SK-N-SH treated with all-trans-retinoic acid at 6 μM for 48 hours (cell line): ENCODE measurements around the gene CCDC122.
A peak's percentile ranks its signal among the peaks of the same experiment; 100 is the strongest.

Source experiments
- ATAC-seq: fragments of 200-7000 bp; cut with Tn5 transposase; 3 replicates; pipeline ENCODE4 v1.9.1; 2020; ENCODE audit warnings: mild to moderate bottlenecking, moderate library complexity
- ARNTL ChIP-seq: fragments of 450-650 bp; formaldehyde crosslinking; IDR thresholded peaks from 2 replicates; pipeline ENCODE4 v1.5.0; 2020; ENCODE audit warnings: low read depth, mild to moderate bottlenecking, moderate library complexity, borderline replicate concordance
- CSDC2 ChIP-seq: fragments of 250-450 bp; sonication (Bioruptor Pico); IDR thresholded peaks from 2 replicates; pipeline ENCODE4 v1.5.0; 2020; ENCODE audit warnings: mild to moderate bottlenecking, moderate library complexity
- GLIS3 ChIP-seq: fragments of 250-450 bp; sonication (Bioruptor Pico); IDR thresholded peaks from 2 replicates; pipeline ENCODE4 v1.5.0; 2020; ENCODE audit warnings: mild to moderate bottlenecking, moderate library complexity
- ISL1 ChIP-seq: fragments of 250-450 bp; sonication (Bioruptor Pico); IDR thresholded peaks from 2 replicates; pipeline ENCODE4 v2.1.2; 2022; ENCODE audit warnings: mild to moderate bottlenecking, moderate library complexity
- OSR1 ChIP-seq: fragments of 250-450 bp; sonication (Bioruptor Pico); IDR thresholded peaks from 2 replicates; pipeline ENCODE4 v1.8.0; 2022; ENCODE audit warnings: moderate library complexity, mild to moderate bottlenecking, inconsistent platforms
- PPARA ChIP-seq: fragments of 250-450 bp; sonication (Bioruptor Pico); IDR thresholded peaks from 2 replicates; pipeline ENCODE4 v1.5.0; 2020; ENCODE audit warnings: mild to moderate bottlenecking, borderline replicate concordance
- RARB ChIP-seq: fragments of 250-450 bp; sonication (Bioruptor Pico); IDR thresholded peaks from 2 replicates; pipeline ENCODE4 v1.8.0; 2021; ENCODE audit warnings: mild to moderate bottlenecking, moderate library complexity
- SNAI2 ChIP-seq: fragments of 250-450 bp; sonication (Bioruptor Pico); IDR thresholded peaks from 2 replicates; pipeline ENCODE4 v1.5.0; 2020; ENCODE audit warnings: mild to moderate bottlenecking, moderate library complexity
- TCF4 ChIP-seq: fragments of 250-450 bp; sonication (Bioruptor Pico); IDR thresholded peaks from 2 replicates; pipeline ENCODE4 v1.8.0; 2021; ENCODE audit warnings: mild to moderate bottlenecking, moderate library complexity, borderline replicate concordance
- TOX ChIP-seq: fragments of 250-450 bp; sonication (Bioruptor Pico); IDR thresholded peaks from 2 replicates; pipeline ENCODE4 v1.8.0; 2021; ENCODE audit warnings: mild to moderate bottlenecking, moderate library complexity, borderline replicate concordance
- ZC3H10 ChIP-seq: fragments of 250-450 bp; sonication (Bioruptor Pico); IDR thresholded peaks from 2 replicates; pipeline ENCODE4 v1.5.1; 2021; ENCODE audit warnings: mild to moderate bottlenecking, moderate library complexity
- ZFP3 ChIP-seq: fragments of 250-450 bp; sonication (Bioruptor Pico); IDR thresholded peaks from 2 replicates; pipeline ENCODE4 v1.5.0; 2020; ENCODE audit warnings: mild to moderate bottlenecking, moderate library complexity
- ZFP30 ChIP-seq: fragments of 450-650 bp; formaldehyde crosslinking; IDR thresholded peaks from 2 replicates; pipeline ENCODE4 v1.5.0; 2022; ENCODE audit warnings: mild to moderate bottlenecking, moderate library complexity
- ZNF565 ChIP-seq: fragments of 450-650 bp; formaldehyde crosslinking; conservative IDR thresholded peaks from 2 replicates; pipeline ENCODE4 v1.5.0; 2020; ENCODE audit warnings: low read depth, mild to moderate bottlenecking, moderate library complexity
- ZNF70 ChIP-seq: fragments of 450-650 bp; formaldehyde crosslinking; IDR thresholded peaks from 2 replicates; pipeline ENCODE4 v1.5.0; 2020; ENCODE audit warnings: mild to moderate bottlenecking, moderate library complexity
- ZNF8 ChIP-seq: fragments of 450-650 bp; formaldehyde crosslinking; IDR thresholded peaks from 2 replicates; pipeline ENCODE4 v1.5.0; 2020; ENCODE audit warnings: mild to moderate bottlenecking, moderate library complexity
- TF ChIP-seq, protein P1 (sequence below): fragments of 250-450 bp; sonication (Bioruptor Pico); IDR thresholded peaks from 2 replicates; pipeline ENCODE4 v1.5.1; 2020; ENCODE audit warnings: low read depth, mild to moderate bottlenecking, moderate library complexity
- TF ChIP-seq, protein P2 (sequence below): fragments of 250-450 bp; sonication (Bioruptor Pico); IDR thresholded peaks from 2 replicates; pipeline ENCODE4 v1.5.1; 2021; ENCODE audit warnings: mild to moderate bottlenecking, moderate library complexity
- TF ChIP-seq, protein P3 (sequence below): fragments of 250-450 bp; sonication (Bioruptor Pico); IDR thresholded peaks from 2 replicates; pipeline ENCODE4 v1.8.0; 2020; ENCODE audit warnings: mild to moderate bottlenecking, moderate library complexity, borderline replicate concordance
- TF ChIP-seq, protein P4 (sequence below): fragments of 250-450 bp; sonication (Bioruptor Pico); IDR thresholded peaks from 2 replicates; pipeline ENCODE4 v1.5.0; 2020; ENCODE audit warnings: mild to moderate bottlenecking, moderate library complexity

CCDC122 gene

DNA sequence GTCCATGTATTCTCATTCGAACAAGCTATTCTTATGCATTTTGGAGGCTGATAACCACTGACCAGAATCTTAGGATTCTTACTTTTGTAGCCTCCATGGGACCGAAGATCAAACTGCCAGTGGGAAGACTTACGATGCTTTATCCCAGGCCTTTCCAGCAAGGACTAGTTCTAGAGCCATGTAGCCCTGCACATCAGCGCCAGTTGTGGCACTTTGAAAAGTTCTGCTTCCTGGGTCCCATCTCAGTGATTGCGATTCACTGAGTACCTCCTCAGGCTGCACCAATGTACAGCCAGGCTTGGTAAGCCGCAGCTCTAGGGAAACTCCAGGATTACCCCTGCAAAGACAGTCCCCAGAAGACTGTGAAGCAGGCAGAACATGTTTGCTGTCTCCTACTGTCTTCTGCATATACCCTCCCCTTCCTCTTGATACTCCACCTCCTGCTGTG is 73.8 kb downstream of the CCDC122 start:
- peak; percentile 5; the same call in 1 of the 3 replicates for ATAC-seq
- no peak for TF ChIP-seq ZNF70

DNA sequence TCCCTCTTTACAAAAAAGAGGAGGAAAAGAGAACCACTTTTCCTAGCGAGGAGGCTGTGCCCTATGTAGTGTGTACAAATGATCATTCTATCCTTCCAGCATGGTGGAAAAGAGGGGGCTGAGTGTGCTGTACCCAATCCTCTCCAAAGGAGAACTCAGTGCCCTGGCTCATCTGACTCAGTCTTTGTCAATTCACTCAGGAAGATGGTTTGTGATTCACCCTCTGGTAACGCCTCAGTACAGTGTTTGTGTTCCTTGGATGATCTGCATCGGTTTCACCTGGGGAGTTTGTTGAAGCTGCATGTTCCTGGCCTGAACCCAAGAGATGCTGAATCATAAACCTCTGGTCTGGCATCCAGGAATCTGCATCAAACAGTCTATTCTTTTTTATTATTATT is 74.5 kb downstream of the CCDC122 start:
- ATAC-seq, result peak; percentile 94

DNA sequence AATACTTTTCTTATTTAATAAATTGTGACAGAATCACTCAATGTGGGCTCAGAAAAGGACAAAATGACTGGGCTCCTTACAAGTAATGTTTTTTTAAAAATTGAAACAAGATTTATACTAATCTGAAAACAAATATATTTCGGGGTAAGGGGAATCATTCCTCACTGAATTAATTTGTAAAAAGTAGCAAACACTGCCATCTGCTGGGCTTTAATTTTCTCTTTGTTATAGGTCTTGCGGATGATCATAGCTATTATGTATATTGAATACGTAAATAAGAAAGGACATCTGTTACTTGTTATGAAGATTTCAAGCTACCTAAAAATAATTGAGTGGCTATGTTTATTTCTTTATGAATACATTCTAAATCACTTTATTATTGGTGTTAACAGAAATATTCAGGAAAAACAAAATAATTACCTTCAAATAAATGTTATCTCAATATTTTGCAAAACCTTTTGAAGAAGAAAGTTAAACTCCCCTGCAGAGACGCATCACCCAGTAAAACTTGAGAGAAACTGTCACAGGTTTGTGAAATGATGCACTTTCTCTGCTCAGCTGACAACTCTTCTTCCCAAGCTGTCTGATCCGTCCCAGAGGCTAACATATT is 75.0 kb downstream of the CCDC122 start:
- TF ChIP-seq, protein P1, sequence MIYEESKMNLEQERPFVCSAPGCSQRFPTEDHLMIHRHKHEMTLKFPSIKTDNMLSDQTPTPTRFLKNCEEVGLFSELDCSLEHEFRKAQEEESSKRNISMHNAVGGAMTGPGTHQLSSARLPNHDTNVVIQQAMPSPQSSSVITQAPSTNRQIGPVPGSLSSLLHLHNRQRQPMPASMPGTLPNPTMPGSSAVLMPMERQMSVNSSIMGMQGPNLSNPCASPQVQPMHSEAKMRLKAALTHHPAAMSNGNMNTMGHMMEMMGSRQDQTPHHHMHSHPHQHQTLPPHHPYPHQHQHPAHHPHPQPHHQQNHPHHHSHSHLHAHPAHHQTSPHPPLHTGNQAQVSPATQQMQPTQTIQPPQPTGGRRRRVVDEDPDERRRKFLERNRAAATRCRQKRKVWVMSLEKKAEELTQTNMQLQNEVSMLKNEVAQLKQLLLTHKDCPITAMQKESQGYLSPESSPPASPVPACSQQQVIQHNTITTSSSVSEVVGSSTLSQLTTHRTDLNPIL (CRISPR knock-in tag), result no peak
- TF ChIP-seq TCF4 (CRISPR knock-in tag) (no peak), SNAI2 (no peak), ZFP3 (no peak), PPARA (CRISPR knock-in tag) (no peak), ZNF70 (no peak), TOX (CRISPR knock-in tag) (no peak), CSDC2 (no peak), ZFP30 (no peak)
- TF ChIP-seq, protein P2, sequence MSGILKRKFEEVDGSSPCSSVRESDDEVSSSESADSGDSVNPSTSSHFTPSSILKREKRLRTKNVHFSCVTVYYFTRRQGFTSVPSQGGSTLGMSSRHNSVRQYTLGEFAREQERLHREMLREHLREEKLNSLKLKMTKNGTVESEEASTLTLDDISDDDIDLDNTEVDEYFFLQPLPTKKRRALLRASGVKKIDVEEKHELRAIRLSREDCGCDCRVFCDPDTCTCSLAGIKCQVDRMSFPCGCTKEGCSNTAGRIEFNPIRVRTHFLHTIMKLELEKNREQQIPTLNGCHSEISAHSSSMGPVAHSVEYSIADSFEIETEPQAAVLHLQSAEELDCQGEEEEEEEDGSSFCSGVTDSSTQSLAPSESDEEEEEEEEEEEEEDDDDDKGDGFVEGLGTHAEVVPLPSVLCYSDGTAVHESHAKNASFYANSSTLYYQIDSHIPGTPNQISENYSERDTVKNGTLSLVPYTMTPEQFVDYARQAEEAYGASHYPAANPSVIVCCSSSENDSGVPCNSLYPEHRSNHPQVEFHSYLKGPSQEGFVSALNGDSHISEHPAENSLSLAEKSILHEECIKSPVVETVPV (CRISPR knock-in tag), result no peak
- ATAC-seq, result peak; percentile 87

More for the DNA sequence above, 74.5 kb downstream of the CCDC122 start:
- TF ChIP-seq ZNF565 (CRISPR knock-in tag) (no peak), ZFP30 (no peak), ARNTL (CRISPR knock-in tag) (no peak), CSDC2 (no peak), GLIS3 (CRISPR knock-in tag) (no peak), SNAI2 (no peak), ZNF8 (CRISPR knock-in tag) (no peak), ZFP3 (no peak), OSR1 (CRISPR knock-in tag) (no peak), ISL1 (CRISPR knock-in tag) (no peak), ZC3H10 (CRISPR knock-in tag) (no peak), RARB (CRISPR knock-in tag) (no peak), PPARA (CRISPR knock-in tag) (no peak), TCF4 (CRISPR knock-in tag) (no peak), TOX (CRISPR knock-in tag) (no peak), ZNF70 (no peak)
- TF ChIP-seq, protein P3, sequence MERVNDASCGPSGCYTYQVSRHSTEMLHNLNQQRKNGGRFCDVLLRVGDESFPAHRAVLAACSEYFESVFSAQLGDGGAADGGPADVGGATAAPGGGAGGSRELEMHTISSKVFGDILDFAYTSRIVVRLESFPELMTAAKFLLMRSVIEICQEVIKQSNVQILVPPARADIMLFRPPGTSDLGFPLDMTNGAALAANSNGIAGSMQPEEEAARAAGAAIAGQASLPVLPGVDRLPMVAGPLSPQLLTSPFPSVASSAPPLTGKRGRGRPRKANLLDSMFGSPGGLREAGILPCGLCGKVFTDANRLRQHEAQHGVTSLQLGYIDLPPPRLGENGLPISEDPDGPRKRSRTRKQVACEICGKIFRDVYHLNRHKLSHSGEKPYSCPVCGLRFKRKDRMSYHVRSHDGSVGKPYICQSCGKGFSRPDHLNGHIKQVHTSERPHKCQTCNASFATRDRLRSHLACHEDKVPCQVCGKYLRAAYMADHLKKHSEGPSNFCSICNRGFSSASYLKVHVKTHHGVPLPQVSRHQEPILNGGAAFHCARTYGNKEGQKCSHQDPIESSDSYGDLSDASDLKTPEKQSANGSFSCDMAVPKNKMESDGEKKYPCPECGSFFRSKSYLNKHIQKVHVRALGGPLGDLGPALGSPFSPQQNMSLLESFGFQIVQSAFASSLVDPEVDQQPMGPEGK (CRISPR knock-in tag), result no peak
- TF ChIP-seq, protein P4, sequence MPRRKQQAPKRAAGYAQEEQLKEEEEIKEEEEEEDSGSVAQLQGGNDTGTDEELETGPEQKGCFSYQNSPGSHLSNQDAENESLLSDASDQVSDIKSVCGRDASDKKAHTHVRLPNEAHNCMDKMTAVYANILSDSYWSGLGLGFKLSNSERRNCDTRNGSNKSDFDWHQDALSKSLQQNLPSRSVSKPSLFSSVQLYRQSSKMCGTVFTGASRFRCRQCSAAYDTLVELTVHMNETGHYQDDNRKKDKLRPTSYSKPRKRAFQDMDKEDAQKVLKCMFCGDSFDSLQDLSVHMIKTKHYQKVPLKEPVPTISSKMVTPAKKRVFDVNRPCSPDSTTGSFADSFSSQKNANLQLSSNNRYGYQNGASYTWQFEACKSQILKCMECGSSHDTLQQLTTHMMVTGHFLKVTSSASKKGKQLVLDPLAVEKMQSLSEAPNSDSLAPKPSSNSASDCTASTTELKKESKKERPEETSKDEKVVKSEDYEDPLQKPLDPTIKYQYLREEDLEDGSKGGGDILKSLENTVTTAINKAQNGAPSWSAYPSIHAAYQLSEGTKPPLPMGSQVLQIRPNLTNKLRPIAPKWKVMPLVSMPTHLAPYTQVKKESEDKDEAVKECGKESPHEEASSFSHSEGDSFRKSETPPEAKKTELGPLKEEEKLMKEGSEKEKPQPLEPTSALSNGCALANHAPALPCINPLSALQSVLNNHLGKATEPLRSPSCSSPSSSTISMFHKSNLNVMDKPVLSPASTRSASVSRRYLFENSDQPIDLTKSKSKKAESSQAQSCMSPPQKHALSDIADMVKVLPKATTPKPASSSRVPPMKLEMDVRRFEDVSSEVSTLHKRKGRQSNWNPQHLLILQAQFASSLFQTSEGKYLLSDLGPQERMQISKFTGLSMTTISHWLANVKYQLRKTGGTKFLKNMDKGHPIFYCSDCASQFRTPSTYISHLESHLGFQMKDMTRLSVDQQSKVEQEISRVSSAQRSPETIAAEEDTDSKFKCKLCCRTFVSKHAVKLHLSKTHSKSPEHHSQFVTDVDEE (CRISPR knock-in tag), result no peak
- TF ChIP-seq, protein P2 (CRISPR knock-in tag), result no peak
